ENCODE results near the gene HES7.
"Not testable (repeated sequence)": the region's sequence is repeated elsewhere in the genome, so short reads cannot be mapped to it uniquely, and the experiment has no call there.

HES7 gene

DNA sequence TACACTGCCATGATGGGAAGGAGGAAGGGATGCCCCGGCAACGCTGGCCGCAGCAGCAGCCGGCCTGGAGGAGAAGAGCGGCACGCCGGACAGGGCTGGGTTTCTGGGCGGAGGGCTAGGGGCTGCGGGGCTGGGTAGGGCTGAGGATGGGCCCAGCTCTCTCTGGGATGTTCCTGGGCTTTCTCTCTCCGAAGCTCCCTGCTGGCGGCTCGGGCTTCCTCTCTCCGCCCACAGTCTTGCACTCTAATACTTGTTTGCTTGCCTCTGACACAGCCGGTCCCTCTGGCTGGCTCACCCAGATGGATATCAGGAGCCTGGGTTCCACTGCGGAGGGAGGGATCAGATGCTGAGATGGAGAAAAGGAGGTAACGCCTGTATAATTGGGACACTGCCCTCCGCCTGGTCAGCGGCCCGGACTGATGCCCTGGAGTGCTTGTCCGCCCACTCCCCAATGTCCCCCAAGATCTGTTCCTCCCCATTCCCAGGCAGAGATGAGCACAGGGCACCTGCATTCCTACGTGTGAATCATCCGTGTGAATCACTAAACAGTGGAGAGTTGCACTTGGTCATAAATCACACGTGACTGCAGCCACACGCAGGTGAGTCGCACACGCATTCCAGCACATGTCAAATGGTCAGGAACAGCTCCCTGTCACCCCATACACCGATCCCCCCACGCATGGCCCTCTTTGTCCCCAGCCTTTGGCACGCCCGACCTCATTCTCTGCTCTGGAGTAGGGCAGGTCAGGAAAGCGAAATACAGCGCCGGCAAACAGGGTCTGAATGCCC is 5.7 kb downstream of the HES7 start, which contains the start of gene ALOXE3:
TSS of gene ALOXE3 (minus strand) at position 535 of the 789 bp plus-strand sequence. CDS start at position 11, 524 bp downstream.
- no peaks in the 10 kb centered on the region for H3K36me3 ChIP-seq (ENCODE audit: insufficient read depth, low read length)
- H3K9me3 ChIP-seq (ENCODE audit: low read length): no peaks in the 10 kb centered on the region
- peaks cover 36 to 78% of the 10 kb centered on the region in 2 donors for H3K27me3 ChIP-seq (ENCODE audit: control insufficient read depth in 1 of 2, insufficient read depth in 2 of 2, low read length in 2 of 2)
- peak within 1 kb of the TSS; percentile 59 for H3K27ac ChIP-seq (ENCODE audit: low read depth, low read length)
- peak within 1 kb of the TSS; percentile 31 for H3K9ac ChIP-seq (ENCODE audit: low read length)
- H3K4me1 ChIP-seq (ENCODE audit: insufficient read depth, low read length): peaks cover 35% of the 10 kb centered on the region
- H3K4me3 ChIP-seq (ENCODE audit: low read depth in 1 of 2, low read length in 2 of 2): peak within 1 kb of the TSS; percentile 50 to 89

DNA sequence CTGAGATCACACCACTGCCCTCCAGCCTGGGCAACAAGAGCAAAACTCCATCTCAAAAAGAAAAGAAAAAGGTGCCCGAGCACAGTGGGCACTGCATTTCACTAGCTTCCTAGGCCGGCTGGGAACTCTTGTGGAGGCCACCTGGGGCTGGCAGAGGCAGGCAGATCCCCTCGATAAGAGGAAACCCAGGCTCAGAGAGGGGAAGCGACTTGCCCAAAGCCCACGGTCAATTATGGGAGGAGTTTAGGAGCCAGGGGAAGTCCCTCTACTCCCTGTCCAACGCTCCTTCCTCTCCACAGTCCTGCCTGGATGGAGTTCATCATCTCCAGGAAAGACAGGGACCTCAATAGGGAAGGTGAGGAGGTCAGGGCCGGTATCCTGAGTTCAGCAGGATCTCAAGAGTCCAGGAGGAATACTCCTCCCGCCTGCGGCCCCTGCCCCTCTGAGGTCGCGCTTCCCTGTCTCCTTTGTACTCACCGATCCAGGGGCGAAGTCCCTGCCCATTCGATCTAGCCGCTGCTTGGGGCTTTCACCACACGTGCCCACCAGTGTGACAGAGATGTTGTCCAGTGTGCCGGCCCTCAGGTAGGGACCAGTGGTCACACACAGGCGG is 6.4 kb downstream of the HES7 start:
- H3K4me3 ChIP-seq (ENCODE audit: low read depth in 1 of 2, low read length in 2 of 2): peak overlapping the region in 1 of 2 donors; percentile 89
- H3K27me3 ChIP-seq (ENCODE audit: control insufficient read depth in 1 of 2, insufficient read depth in 2 of 2, low read length in 2 of 2): peaks cover 34 to 75% of the 10 kb centered on the region in 2 donors
- no peaks in the 10 kb centered on the region for H3K36me3 ChIP-seq (ENCODE audit: insufficient read depth, low read length)
- peaks cover 28% of the 10 kb centered on the region for H3K4me1 ChIP-seq (ENCODE audit: insufficient read depth, low read length)
- no peak overlapping the region for H3K27ac ChIP-seq (ENCODE audit: low read depth, low read length)
- no peak overlapping the region for H3K9ac ChIP-seq (ENCODE audit: low read length)
- no peaks in the 10 kb centered on the region for H3K9me3 ChIP-seq (ENCODE audit: low read length)

DNA sequence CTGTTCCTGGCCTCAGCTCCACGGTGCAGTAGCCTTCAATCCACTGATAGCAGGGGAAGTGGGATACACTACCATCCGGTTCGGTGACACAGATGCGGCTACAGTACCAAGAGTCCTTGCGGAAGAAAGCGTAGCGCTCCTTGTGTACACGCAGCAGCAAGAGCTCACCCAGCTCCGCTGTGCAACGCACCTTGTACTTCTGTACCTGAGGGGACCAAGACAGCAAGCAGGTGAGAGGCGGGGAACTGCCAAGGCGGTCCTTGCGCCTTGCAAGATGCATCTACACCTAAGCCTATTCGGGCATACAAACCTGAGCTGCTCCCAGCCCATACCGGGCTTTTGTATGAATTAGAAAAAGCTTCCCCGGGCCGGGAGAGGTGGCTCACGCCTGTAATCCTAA is 7.1 kb downstream of the HES7 start:
- Histone ChIP-seq H3K4me3 (ENCODE audit: low read depth in 1 of 2, low read length in 2 of 2) (no peak overlapping the region), H3K27ac (ENCODE audit: low read depth, low read length) (no peak overlapping the region), H3K27me3 (ENCODE audit: control insufficient read depth in 1 of 2, insufficient read depth in 2 of 2, low read length in 2 of 2) (peaks cover 37 to 75% of the 10 kb centered on the region in 2 donors), H3K36me3 (ENCODE audit: insufficient read depth, low read length) (no peaks in the 10 kb centered on the region), H3K9me3 (ENCODE audit: low read length) (no peaks in the 10 kb centered on the region), H3K4me1 (ENCODE audit: insufficient read depth, low read length) (peaks cover 25% of the 10 kb centered on the region), H3K9ac (ENCODE audit: low read length) (no peak overlapping the region)

DNA sequence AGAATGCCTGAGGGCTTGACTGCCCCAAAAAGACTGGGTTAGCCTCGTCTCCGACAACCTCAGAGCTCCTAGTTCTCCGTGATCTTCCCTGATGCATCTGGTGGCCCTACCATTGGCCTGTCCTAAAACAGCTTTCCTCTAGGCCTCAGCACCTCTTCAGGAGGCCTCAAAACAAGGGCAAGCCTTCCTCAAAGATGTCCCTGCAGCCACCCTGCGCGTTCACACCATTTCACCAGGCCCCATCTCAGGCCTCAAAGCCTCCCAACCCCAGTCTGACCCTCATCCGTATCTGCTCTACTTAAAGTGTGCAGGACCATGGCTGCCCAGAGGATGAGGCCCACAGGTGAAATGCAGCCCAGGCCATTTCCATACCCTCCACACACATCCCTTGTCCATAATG is 13.0 kb downstream of the HES7 start:
- Histone ChIP-seq H3K27me3 (ENCODE audit: control insufficient read depth in 1 of 2, insufficient read depth in 2 of 2, low read length in 2 of 2) (peaks cover 37 to 68% of the 10 kb centered on the region in 2 donors), H3K27ac (ENCODE audit: low read depth, low read length) (no peak overlapping the region), H3K9me3 (ENCODE audit: low read length) (no peaks in the 10 kb centered on the region), H3K36me3 (ENCODE audit: insufficient read depth, low read length) (no peaks in the 10 kb centered on the region), H3K4me1 (ENCODE audit: insufficient read depth, low read length) (peaks cover 6% of the 10 kb centered on the region), H3K9ac (ENCODE audit: low read length) (no peak overlapping the region), H3K4me3 (ENCODE audit: low read depth in 1 of 2, low read length in 2 of 2) (no peak overlapping the region)

DNA sequence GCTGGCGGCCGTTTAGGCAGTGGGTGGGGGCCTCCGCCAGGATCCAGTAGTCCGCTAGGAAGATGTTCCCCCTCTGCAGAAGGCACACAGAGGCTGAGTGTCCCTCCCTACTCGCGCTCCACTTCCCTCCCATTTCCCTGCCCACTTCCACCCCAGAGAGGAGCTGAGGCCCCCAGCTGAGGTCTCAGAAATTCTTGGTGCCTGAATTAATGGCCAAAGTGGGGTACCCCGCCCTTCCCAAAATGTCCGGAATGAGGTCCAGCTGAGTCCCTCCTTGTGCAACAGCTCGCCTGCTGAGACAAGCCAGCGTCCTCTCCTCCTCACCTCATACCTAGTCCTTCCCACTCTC is 13.5 kb downstream of the HES7 start:
- Histone ChIP-seq H3K9me3 (ENCODE audit: low read length) (no peaks in the 10 kb centered on the region), H3K4me1 (ENCODE audit: insufficient read depth, low read length) (peaks cover 6% of the 10 kb centered on the region), H3K27ac (ENCODE audit: low read depth, low read length) (no peak overlapping the region), H3K27me3 (ENCODE audit: control insufficient read depth in 1 of 2, insufficient read depth in 2 of 2, low read length in 2 of 2) (peaks cover 35 to 63% of the 10 kb centered on the region in 2 donors), H3K4me3 (ENCODE audit: low read depth in 1 of 2, low read length in 2 of 2) (no peak overlapping the region), H3K36me3 (ENCODE audit: insufficient read depth, low read length) (no peaks in the 10 kb centered on the region), H3K9ac (ENCODE audit: low read length) (no peak overlapping the region)

DNA sequence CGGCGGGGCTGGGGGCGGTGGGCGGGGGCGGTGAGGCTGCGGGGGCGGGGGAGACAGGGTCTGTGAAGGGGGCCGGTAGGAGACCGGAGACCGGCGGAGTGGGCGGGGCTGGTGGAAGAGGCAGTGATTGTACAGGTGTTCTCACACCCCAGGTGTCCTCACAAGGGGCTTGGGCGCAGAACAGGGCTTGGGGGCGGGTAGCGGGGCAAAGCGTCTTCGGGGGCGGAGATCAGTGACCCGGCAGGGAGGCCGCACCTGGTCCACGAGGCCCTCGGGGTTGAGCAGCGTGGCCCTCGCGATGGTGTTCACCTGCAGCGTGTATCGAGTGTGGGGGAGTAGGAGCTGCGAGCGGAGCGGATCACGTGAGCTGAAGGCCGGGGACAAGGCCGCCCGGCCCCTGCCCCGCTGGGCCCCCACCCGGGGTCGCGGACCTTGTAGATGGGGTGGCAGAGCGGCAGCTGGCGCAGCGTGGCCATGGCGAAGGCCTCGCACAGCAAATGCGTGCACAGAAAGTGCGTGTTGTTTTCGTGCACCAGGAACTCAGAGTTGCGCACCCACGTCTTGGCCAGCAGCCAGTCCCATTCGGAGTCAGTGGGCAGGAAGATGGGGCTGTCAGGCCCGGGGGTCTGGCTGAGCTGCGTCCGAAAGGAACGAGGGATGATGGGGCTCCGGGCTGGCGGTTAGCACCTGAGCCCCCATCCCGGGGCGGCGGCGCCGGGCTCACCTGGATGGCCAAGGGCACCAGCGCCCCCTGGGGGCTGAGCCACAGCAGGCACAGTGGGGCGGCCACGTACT is 14.0 kb downstream of the HES7 start:
- peaks cover 6% of the 10 kb centered on the region for H3K4me1 ChIP-seq (ENCODE audit: insufficient read depth, low read length)
- H3K27ac ChIP-seq (ENCODE audit: low read depth, low read length): no peak overlapping the region
- no peak overlapping the region for H3K4me3 ChIP-seq (ENCODE audit: low read depth in 1 of 2, low read length in 2 of 2)
- peaks cover 35 to 58% of the 10 kb centered on the region in 2 donors for H3K27me3 ChIP-seq (ENCODE audit: control insufficient read depth in 1 of 2, insufficient read depth in 2 of 2, low read length in 2 of 2)
- no peaks in the 10 kb centered on the region for H3K36me3 ChIP-seq (ENCODE audit: insufficient read depth, low read length)
- H3K9ac ChIP-seq (ENCODE audit: low read length): no peak overlapping the region
- H3K9me3 ChIP-seq (ENCODE audit: low read length): no peaks in the 10 kb centered on the region

DNA sequence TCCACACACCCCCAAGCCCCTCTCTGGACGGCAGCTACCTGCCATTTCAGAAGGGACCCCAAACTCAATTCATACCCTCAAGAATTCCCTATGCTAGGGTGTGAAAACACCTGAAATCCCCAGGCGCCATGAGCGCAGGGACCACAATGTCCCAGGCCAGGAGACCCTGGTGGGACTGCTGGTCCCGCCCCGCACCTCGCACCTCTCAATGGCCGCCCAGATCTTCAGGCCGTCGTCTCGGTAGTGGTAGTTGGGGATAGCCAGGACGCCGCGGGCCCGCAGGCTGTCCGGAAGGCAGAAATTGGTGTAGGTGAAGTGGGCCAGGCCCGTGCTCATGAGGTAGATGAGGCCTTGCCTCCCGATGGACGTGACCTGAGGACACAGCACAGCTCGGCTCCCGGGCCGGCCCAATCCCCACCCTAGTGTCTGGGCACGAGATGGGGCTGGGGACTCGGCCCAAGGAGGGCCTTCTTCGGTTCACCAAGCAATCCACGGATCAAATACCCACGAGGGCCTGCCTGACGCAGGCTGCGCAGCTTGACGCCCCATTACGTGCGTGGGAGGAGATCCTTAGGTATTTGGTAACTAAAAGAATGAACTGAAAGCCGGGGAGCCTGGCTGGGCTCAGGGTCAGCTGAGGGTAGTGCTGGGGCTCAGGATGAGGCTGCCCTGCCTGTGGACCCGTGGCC is 14.8 kb downstream of the HES7 start:
- Histone ChIP-seq H3K4me1 (ENCODE audit: insufficient read depth, low read length) (peaks cover 6% of the 10 kb centered on the region), H3K27ac (ENCODE audit: low read depth, low read length) (no peak overlapping the region), H3K4me3 (ENCODE audit: low read depth in 1 of 2, low read length in 2 of 2) (no peak overlapping the region), H3K36me3 (ENCODE audit: insufficient read depth, low read length) (no peaks in the 10 kb centered on the region), H3K9me3 (ENCODE audit: low read length) (no peaks in the 10 kb centered on the region), H3K9ac (ENCODE audit: low read length) (no peak overlapping the region), H3K27me3 (ENCODE audit: control insufficient read depth in 1 of 2, insufficient read depth in 2 of 2, low read length in 2 of 2) (peaks cover 28 to 51% of the 10 kb centered on the region in 2 donors)

DNA sequence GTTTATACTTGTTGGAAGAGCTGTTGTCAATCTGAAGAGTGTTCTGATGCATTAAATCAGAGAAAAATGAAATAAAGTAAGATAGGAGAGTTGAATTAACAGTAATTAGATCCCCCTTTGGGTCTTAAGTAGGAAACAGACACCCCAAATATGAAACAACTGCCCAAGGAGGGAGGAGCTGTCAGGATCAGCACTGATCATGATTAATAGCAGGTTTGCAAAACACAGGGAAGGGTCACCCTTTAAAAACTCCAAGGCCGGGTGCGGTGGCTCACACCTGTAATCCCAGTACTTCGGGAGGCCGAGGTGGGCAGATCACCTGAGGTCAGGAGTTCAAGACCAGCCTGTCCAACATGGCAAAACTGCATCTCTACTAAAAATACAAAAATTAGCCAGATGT is 16.9 kb downstream of the HES7 start:
- not testable (repeated sequence) for H3K36me3 ChIP-seq (ENCODE audit: insufficient read depth, low read length); H3K9ac ChIP-seq (ENCODE audit: low read length); H3K4me3 ChIP-seq (ENCODE audit: low read depth in 1 of 2, low read length in 2 of 2); H3K4me1 ChIP-seq (ENCODE audit: insufficient read depth, low read length); H3K27ac ChIP-seq (ENCODE audit: low read depth, low read length); H3K9me3 ChIP-seq (ENCODE audit: low read length)
- peaks cover 16 to 32% of the 10 kb centered on the region in 2 donors for H3K27me3 ChIP-seq (ENCODE audit: control insufficient read depth in 1 of 2, insufficient read depth in 2 of 2, low read length in 2 of 2)

DNA sequence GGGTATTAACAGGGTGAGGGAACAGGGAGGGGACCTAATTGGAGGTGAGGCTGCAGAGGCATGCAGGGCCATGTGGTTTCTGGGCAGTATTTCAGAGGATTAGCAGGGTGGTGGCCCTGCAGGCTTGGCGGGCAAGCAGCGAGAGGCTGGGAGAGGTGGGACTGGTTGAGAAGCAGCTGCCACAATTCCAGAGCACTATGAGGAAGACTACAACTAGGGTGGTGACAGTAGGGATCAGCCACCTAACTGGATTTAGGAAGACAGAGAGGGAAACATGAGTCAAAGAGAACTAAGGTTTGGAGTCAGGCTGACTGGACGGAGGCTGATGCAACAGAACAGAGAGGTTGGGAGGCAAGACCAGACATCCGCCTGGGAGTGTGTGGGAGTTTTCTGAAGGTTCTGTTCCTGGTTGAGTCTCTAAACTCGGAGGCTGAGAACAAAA is 17.9 kb downstream of the HES7 start:
- H3K27me3 ChIP-seq (ENCODE audit: control insufficient read depth in 1 of 2, insufficient read depth in 2 of 2, low read length in 2 of 2): peaks cover 12 to 23% of the 10 kb centered on the region in 2 donors
- H3K4me1 ChIP-seq (ENCODE audit: insufficient read depth, low read length): peaks cover 6% of the 10 kb centered on the region
- no peak overlapping the region for H3K27ac ChIP-seq (ENCODE audit: low read depth, low read length)
- no peaks in the 10 kb centered on the region for H3K9me3 ChIP-seq (ENCODE audit: low read length)
- no peaks in the 10 kb centered on the region for H3K36me3 ChIP-seq (ENCODE audit: insufficient read depth, low read length)
- H3K4me3 ChIP-seq (ENCODE audit: low read depth in 1 of 2, low read length in 2 of 2): no peak overlapping the region
- no peak overlapping the region for H3K9ac ChIP-seq (ENCODE audit: low read length)

DNA sequence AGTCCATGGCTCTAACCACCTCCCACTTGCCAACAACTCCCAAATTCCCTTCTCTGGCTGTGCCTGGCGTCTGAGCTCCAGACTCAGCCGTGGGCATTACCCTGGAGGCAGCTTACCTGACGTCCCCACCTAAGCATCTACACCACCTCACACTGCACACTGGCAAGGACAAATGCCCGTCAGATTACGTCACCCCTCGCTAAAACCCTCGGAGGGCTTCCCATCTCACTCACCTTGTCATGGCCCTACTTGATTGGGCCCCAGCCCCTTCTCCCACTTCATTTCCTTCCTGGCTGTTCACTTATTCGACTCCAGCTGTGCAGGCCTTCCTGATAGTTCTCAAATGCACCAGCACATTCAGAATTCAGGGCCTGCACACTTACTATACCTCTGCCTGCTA is 19.0 kb downstream of the HES7 start:
- H3K27ac ChIP-seq (ENCODE audit: low read depth, low read length): no peak overlapping the region
- peaks cover 3 to 12% of the 10 kb centered on the region in 2 donors for H3K27me3 ChIP-seq (ENCODE audit: control insufficient read depth in 1 of 2, insufficient read depth in 2 of 2, low read length in 2 of 2)
- peaks cover 2% of the 10 kb centered on the region for H3K4me1 ChIP-seq (ENCODE audit: insufficient read depth, low read length)
- H3K4me3 ChIP-seq (ENCODE audit: low read depth in 1 of 2, low read length in 2 of 2): no peak overlapping the region
- no peak overlapping the region for H3K9ac ChIP-seq (ENCODE audit: low read length)
- H3K9me3 ChIP-seq (ENCODE audit: low read length): no peaks in the 10 kb centered on the region
- H3K36me3 ChIP-seq (ENCODE audit: insufficient read depth, low read length): no peaks in the 10 kb centered on the region

DNA sequence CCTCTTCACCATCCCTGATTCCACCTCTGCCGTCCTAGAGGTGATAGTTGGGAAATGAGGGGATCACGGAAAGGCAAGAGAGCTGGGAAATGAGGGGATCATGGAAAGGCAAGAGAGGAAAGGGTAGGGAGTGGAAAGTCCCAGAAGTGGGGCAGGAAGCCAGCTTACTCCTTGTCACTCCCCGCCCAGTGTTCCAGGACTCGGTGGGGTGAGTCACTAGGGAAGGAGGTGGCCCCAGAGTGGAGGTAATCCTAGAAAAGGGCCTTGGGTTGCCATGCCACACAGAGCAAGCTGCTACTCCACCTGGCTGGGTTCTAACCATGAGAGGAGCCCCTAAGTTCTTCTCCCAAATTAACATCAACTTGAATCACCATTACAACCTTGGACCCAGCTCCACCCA is 20.4 kb downstream of the HES7 start:
- no peak overlapping the region for H3K9ac ChIP-seq (ENCODE audit: low read length)

More for the DNA sequence above, 20.4 kb downstream of the HES7 start:
- Histone ChIP-seq H3K9me3 (ENCODE audit: low read length) (no peaks in the 10 kb centered on the region), H3K27me3 (ENCODE audit: control insufficient read depth in 1 of 2, insufficient read depth in 2 of 2, low read length in 2 of 2) (peaks cover 0 to under 1% of the 10 kb centered on the region in 2 donors), H3K4me3 (ENCODE audit: low read depth in 1 of 2, low read length in 2 of 2) (no peak overlapping the region), H3K36me3 (ENCODE audit: insufficient read depth, low read length) (no peaks in the 10 kb centered on the region), H3K27ac (ENCODE audit: low read depth, low read length) (no peak overlapping the region), H3K4me1 (ENCODE audit: insufficient read depth, low read length) (no peaks in the 10 kb centered on the region)
